OCI-LY1 (cell line): ENCODE results near the gene SPTSSB.

ENCODE experiments used
- EZH2 ChIP-seq: fragments of 200-600 bp; sonication (generic), shearing (Covaris generic); IDR thresholded peaks from 2 replicates; pipeline ENCODE4 v1.8.0; 2017; ENCODE audit warnings: borderline replicate concordance, mixed run types, mild to moderate bottlenecking, antibody characterized with exemption, low read length, moderate library complexity, mixed read lengths
- TF ChIP-seq, protein P1 (sequence below): fragments of 200-600 bp; sonication (generic), shearing (Covaris generic); IDR thresholded peaks from 2 replicates; pipeline ENCODE4 v1.5.1; 2017; ENCODE audit warnings: mild to moderate bottlenecking, antibody characterized with exemption, low read length, moderate library complexity, mixed read lengths

DNA sequence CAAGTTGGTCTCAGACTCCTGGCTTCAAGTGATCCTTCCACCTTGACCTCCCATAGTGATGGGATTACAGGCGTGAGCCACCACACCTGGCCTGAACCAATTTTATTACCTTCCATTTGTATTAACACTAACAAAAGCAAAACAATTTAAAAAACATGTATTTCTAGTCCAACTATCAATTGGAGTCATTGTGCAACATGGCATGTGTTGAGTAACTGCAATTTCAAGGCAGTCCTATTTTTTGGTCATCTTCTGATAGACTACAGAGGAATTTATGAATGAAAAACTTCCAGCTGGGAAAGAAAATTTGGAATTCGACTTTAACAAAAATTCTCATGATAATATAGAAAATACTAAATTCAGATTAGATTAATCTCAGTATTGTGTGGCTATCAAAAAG, 16.8 kb downstream of the SPTSSB start:
- TF ChIP-seq, protein P1, sequence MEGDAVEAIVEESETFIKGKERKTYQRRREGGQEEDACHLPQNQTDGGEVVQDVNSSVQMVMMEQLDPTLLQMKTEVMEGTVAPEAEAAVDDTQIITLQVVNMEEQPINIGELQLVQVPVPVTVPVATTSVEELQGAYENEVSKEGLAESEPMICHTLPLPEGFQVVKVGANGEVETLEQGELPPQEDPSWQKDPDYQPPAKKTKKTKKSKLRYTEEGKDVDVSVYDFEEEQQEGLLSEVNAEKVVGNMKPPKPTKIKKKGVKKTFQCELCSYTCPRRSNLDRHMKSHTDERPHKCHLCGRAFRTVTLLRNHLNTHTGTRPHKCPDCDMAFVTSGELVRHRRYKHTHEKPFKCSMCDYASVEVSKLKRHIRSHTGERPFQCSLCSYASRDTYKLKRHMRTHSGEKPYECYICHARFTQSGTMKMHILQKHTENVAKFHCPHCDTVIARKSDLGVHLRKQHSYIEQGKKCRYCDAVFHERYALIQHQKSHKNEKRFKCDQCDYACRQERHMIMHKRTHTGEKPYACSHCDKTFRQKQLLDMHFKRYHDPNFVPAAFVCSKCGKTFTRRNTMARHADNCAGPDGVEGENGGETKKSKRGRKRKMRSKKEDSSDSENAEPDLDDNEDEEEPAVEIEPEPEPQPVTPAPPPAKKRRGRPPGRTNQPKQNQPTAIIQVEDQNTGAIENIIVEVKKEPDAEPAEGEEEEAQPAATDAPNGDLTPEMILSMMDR = no peak
- no peak for TF ChIP-seq EZH2
